H1 (cell line): ENCODE measurements around the gene INPP5A. TPM values are rescaled to one million over a fixed set of nuclear protein-coding genes. Genes with fewer than 3 reads are reported as not detected.

ENCODE experiments used
- BRCA1 ChIP-seq: IDR thresholded peaks from 2 replicates; pipeline ENCODE4 v1.6.1; 2012; ENCODE audit warnings: low read depth, low read length, improper control_type of control experiment
- CTCF ChIP-seq, 3 experiments: IDR thresholded peaks; 1 replicate in 2 of 3; 2 replicates in 1 of 3; pipeline versions ENCODE4 v1.5.1 to v1.6.1; 2011; ENCODE audit warnings: low read length in 3 of 3, mild to moderate bottlenecking in 3 of 3, inconsistent platforms in 2 of 3, low read depth in 1 of 3, moderate library complexity in 1 of 3; ENCODE audit not compliant: insufficient read depth in 1 of 3; ENCODE audit errors: control extremely low read depth in 1 of 3
- GTF2F1 ChIP-seq: IDR thresholded peaks from 2 replicates; pipeline ENCODE4 v1.6.1; 2012; ENCODE audit warnings: low read depth, low read length, improper control_type of control experiment, borderline replicate concordance
- KDM5A ChIP-seq: fragments of 200-600 bp; IDR thresholded peaks from 2 replicates; pipeline ENCODE4 v1.7.1; 2012; ENCODE audit warnings: mild to moderate bottlenecking, low read length, inconsistent platforms, mixed read lengths
- RAD21 ChIP-seq, 2 experiments: IDR thresholded peaks in 1 of 2; conservative IDR thresholded peaks in 1 of 2; 2 replicates each; pipeline ENCODE4 v1.6.1; 2011; ENCODE audit warnings: low read depth in 2 of 2, low read length in 2 of 2, improper control_type of control experiment in 1 of 2, inconsistent platforms in 1 of 2, mild to moderate bottlenecking in 1 of 2, moderate library complexity in 1 of 2
- polyA plus RNA-seq, 7 experiments: library from polyadenylated mRNA; depleted of rRNA in 3 of 7; stranded (reverse) in 5 of 7; unstranded in 2 of 7; fragments of >200 nt in 5 of 7; fragments of 200-250 nt in 2 of 7; gene quantifications; 1 replicate in 5 of 7; 2 replicates in 1 of 7; 4 replicates in 1 of 7; pipeline versions ENCODE4 v1.2.1 to v1.2.3, GENCODE V29; 2011 to 2013; ENCODE audit warnings: missing spikeins in 2 of 7, mixed read lengths in 2 of 7
- total RNA-seq: library from RNA; stranded (reverse); fragmentation: NEBNext Ultra II Directional; extraction: Animal tissue kit (Norgen Biotek cat#: 25700); gene quantifications from 2 replicates; pipeline ENCODE4 v1.2.1, GENCODE V29; 2021
- TF ChIP-seq, protein P1 (sequence below): IDR thresholded peaks from 2 replicates; pipeline ENCODE4 v1.6.1; 2011; ENCODE audit warnings: low read length, improper control_type of control experiment

The INPP5A gene
- total and polyA plus RNA-seq, 2 of the 8 experiments (the other 6 are each of a cell fraction or from before 2014, with no cell fraction given), result 19.7 to 27.5 TPM

- TF ChIP-seq CTCF (IDR thresholded peaks at IDR 0.05; ENCODE audit: control extremely low read depth in 1 of 3, insufficient read depth in 1 of 3, low read depth in 1 of 3, low read length in 3 of 3) (no peak), RAD21 (IDR thresholded peaks at IDR 0.05 in 1 of 2, conservative IDR thresholded peaks at IDR 0.05 in 1 of 2; ENCODE audit: low read depth in 2 of 2, low read length in 2 of 2) (no peak), KDM5A (no peak), GTF2F1 (no peak), BRCA1 (no peak)
- TF ChIP-seq, protein P1, sequence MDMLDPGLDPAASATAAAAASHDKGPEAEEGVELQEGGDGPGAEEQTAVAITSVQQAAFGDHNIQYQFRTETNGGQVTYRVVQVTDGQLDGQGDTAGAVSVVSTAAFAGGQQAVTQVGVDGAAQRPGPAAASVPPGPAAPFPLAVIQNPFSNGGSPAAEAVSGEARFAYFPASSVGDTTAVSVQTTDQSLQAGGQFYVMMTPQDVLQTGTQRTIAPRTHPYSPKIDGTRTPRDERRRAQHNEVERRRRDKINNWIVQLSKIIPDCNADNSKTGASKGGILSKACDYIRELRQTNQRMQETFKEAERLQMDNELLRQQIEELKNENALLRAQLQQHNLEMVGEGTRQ, result no peak
- TF ChIP-seq, all 59 proteins: peak for 0
Observed at GRCh38 chr10:132669208-132669861, 131.7 kb downstream of the INPP5A start (continued).
